Thymus (tissue), 11 donors: ENCODE results near the gene ABCC8. TPM values are rescaled to one million over a fixed set of nuclear protein-coding genes. Genes with fewer than 3 reads are reported as not detected.
A peak's percentile ranks its signal among the peaks of the same experiment; 100 is the strongest.

ENCODE experiments used
- DNase-seq, 9 donors: peaks; one replicate each; pipeline ENCODE4 v3.0.0-alpha.2; 2013; ENCODE audit warnings: low spot score in 9 of 9, low read depth in 6 of 9, missing footprints in 1 of 9
- H3K27ac ChIP-seq, 2 donors: one replicate each; pipeline ENCODE4 v1.5.1; 2013; ENCODE audit warnings: control low read depth in 1 of 2, low read depth in 1 of 2, low read length in 1 of 2, mild to moderate bottlenecking in 1 of 2, moderate library complexity in 1 of 2
- H3K27me3 ChIP-seq, 2 donors: one replicate each; pipeline ENCODE4 v1.5.1; 2013; ENCODE audit warnings: low read length in 1 of 2; ENCODE audit not compliant: control insufficient read depth in 2 of 2, insufficient read depth in 1 of 2
- H3K36me3 ChIP-seq, 2 donors: one replicate each; pipeline ENCODE4 v1.5.1; 2013; ENCODE audit warnings: low read length in 1 of 2, mild to moderate bottlenecking in 1 of 2, moderate library complexity in 1 of 2; ENCODE audit not compliant: control insufficient read depth in 2 of 2, insufficient read depth in 2 of 2
- H3K4me1 ChIP-seq, 2 donors: one replicate each; pipeline ENCODE4 v1.5.1; 2013; ENCODE audit warnings: low read length in 2 of 2; ENCODE audit not compliant: control insufficient read depth in 2 of 2, insufficient read depth in 2 of 2
- H3K4me3 ChIP-seq, 2 donors: one replicate each; pipeline ENCODE4 v1.5.1; 2013; ENCODE audit warnings: low read length in 2 of 2, control low read depth in 1 of 2, mild to moderate bottlenecking in 1 of 2
- H3K9me3 ChIP-seq, 2 donors: one replicate each; pipeline ENCODE4 v1.5.1; 2013; ENCODE audit warnings: low read length in 1 of 2, mild to moderate bottlenecking in 1 of 2; ENCODE audit not compliant: control insufficient read depth in 2 of 2, insufficient read depth in 1 of 2
- WGBS: extraction: QIAGEN DNeasy Blood & Tissue Kit; methylation state at CpG from one replicate; pipeline ENCODE4 v1.1.7; 2013; 5-methylcytosine and 5-hydroxymethylcytosine counted together
- polyA plus RNA-seq: library from polyadenylated mRNA; stranded (reverse); fragments of 200-250 nt; gene quantifications from one replicate; pipeline ENCODE4 v1.2.3, GENCODE V29; 2013
- total RNA-seq: library from RNA; stranded (reverse); fragments of 120-200 nt; gene quantifications from one replicate; pipeline ENCODE4 v1.2.4, GENCODE V29; 2013
- donor health status: healthy.

Gene ABCC8
- total and polyA plus RNA-seq, 2 donors: 0.42 to 0.62 TPM

DNA sequence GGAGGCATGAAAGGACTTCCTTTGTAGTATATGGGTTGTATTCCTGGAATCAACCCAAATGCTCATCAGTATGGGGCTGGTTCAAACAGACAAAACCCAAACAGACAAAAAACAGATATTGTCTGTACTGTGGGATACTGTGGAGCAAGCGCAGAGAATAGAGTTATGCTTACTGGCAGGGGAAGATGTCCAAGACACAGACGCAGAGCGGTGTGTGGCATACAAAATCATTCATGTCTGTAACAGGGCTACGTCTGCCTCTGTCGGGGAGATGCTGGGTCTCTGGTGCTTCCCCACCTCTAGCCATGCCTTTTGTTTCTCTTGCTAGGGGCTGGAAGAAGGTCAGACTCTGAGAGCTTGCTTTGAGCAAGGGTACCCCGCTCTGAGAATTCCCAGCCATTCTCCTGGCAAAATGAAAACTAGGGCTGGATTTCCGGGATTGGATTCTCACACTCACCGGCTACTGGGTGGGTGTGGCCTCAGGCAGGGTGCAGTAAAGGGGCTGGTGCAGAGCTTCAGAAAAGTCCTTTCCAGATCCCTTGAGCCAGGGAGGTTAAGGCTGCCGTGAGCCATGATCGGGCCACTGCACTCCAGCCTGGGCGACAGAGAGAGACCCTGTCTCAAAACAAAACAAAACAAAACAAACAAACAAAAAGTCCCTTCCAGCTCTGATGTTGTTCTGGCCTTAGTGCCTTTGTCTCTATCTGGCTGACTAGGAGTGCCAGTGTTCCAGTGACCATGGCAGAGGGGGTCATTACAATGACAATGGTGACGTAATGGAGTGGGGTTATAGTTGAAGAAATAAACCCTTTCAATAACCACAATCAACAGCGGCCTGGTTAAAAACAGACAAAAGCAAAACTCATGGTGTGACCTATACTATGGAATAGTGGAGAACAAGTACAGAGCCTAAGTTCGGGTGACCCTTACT, 2.9 kb upstream of the ABCC8 start:
- Histone ChIP-seq H3K36me3 (no peaks in the 10 kb centered on the region), H3K27me3 (peaks cover 38 to 55% of the 10 kb centered on the region in 2 donors), H3K4me3 (no peak overlapping the region), H3K4me1 (no peaks in the 10 kb centered on the region), H3K27ac (no peak overlapping the region), H3K9me3 (no peaks in the 10 kb centered on the region)
- 44% methylated on average over 14 of the region's 14 CpGs for WGBS
- peak in 1 of 9 donors; percentile 15 for DNase-seq

DNA sequence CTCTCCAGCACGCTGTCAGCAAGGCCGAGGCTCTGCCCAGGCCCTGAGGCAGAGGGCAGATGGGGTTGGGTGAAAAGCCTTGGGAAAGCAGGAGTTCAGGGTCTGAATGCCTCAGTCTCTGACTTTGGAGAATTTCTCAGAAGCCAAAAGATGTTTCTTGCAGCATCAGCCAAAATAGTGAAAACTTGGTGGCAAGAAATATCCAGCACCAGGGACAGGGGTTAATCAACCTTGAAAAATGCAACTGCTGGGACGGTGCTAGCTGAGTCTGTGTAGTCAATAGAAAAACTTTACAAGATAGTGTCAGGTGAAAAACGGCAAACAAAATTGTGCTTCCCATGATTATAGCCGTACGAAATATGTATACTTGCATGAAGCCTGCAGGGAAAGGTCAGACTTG, 1.4 kb upstream of the ABCC8 start:
- no peaks in the 10 kb centered on the region for H3K9me3 ChIP-seq
- no peak for DNase-seq
- WGBS: 62% methylated on average over 6 of the region's 6 CpGs
- H3K4me1 ChIP-seq: no peaks in the 10 kb centered on the region
- H3K27me3 ChIP-seq: peaks cover 38 to 69% of the 10 kb centered on the region in 2 donors
- H3K4me3 ChIP-seq: no peak overlapping the region
- no peaks in the 10 kb centered on the region for H3K36me3 ChIP-seq
- no peak overlapping the region for H3K27ac ChIP-seq

DNA sequence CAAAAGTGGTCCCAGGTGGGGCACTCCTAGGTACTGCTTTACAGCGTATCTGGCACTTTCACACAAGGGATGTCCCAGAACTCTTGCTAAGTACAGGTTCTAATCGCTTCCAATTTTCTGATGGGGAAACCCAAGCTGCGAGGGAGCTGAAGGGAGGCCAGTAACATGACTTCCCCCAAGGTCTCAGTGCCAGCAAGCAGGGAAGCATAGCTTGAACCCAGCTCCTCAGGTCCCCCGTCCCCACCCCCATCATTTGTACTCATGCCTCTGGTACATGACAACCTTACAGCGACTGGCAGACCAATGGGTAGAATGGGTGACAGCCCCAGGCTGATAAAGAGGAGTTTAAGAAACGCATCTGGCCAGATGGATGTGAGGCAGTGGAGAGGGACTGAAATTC, 716 bp upstream of the ABCC8 start:
- Histone ChIP-seq H3K4me3 (no peak overlapping the region), H3K36me3 (no peaks in the 10 kb centered on the region), H3K9me3 (no peaks in the 10 kb centered on the region), H3K27ac (no peak overlapping the region), H3K27me3 (peaks cover 38 to 75% of the 10 kb centered on the region in 2 donors), H3K4me1 (no peaks in the 10 kb centered on the region)
- WGBS: 52% methylated on average over 6 of the region's 6 CpGs
- DNase-seq: no peak

DNA sequence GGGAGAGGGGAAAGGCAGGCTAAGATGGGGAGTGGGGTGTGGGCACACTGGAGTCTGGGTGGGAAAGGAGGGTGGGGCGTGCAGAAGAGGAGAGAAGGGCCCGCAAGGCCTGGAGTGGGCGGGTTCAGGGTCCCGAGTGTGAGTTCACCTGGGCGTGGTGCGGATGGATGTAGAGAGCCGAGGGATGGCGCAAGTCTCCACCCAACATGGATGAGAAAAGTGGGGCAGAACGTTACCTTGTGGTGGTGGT, 364 bp upstream of the ABCC8 start:
- H3K27ac ChIP-seq: no peak overlapping the region
- no peak overlapping the region for H3K4me3 ChIP-seq
- no peaks in the 10 kb centered on the region for H3K4me1 ChIP-seq
- no peak for DNase-seq
- peaks cover 38 to 77% of the 10 kb centered on the region in 2 donors for H3K27me3 ChIP-seq
- H3K36me3 ChIP-seq: no peaks in the 10 kb centered on the region
- WGBS: 17% methylated on average over 9 of the region's 9 CpGs
- no peaks in the 10 kb centered on the region for H3K9me3 ChIP-seq

DNA sequence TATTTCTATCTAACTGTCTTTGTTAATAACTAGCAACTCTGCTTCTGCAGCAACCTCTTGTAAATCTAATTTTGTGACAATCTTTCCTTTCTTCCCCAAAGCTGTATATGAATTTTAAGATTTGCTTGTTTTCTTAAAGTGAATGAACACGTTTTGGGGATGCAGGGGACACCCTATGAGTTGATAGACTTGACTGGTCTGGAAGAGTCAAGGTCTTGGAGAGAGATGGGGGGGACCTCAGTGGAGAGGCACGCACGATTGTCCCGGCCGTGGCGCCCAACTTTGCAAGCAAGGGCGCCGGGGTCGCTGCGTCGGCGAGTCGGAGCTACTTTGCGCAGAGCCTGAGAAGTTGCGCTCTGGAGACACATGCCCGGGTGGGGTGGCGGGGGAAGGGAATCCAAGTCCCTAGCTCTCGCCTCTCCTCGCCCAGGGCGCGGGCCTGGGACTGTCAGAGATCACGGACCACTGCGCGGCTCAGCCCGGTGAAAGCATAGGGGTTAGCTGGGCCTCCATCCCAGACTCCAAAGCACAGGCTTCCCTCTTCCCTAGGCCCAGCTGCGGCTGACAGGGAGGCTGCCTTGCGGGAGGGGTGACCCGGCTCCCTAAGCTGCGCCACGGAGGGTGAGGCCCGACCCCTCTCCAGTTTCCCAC, 854 bp downstream of the ABCC8 start:
- 4% methylated on average over 31 of the region's 31 CpGs for WGBS
- H3K27me3 ChIP-seq: peaks cover 38 to 77% of the 10 kb centered on the region in 2 donors
- no peak for DNase-seq

DNA sequence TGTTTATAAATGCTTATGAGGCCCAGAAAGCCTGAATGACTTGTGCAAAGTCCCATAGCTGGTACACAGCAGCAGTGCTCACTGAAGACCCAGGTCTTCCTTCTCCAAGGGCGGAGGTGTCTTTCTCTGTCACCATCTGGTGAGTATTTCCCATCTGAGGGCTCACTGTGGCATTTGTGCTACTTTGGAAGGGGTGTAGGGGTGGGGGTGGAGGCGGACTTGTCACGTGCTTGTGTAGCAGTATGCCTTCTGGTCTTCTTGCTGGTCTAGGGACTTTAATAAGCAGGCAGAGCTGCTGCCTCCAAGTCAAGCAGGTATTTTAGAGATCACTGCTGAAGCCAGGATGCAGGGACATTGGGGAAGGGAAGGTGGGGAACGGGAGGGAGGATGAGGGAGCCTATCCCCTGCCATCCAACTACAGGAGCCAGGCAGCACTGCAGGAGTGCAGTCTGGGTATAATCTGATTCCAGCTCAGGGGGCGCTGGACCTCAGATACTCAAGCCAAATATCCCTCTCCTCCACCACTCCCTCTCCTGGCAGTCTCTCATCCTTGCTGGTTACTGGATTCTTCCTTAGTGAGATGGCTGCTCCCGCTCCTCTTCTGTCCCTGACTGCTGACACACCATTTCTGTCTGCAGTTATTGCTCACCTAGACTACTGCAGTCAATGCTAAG, 3.4 kb downstream of the ABCC8 start:
- H3K36me3 ChIP-seq: no peaks in the 10 kb centered on the region
- H3K9me3 ChIP-seq: no peaks in the 10 kb centered on the region
- WGBS: 49% methylated on average over 6 of the region's 6 CpGs
- peaks cover 36 to 58% of the 10 kb centered on the region in 2 donors for H3K27me3 ChIP-seq
- DNase-seq: no peak
- no peaks in the 10 kb centered on the region for H3K4me1 ChIP-seq
- H3K27ac ChIP-seq: no peak overlapping the region
- no peak overlapping the region for H3K4me3 ChIP-seq

More for the DNA sequence above, 854 bp downstream of the ABCC8 start:
- Histone ChIP-seq H3K27ac (no peak overlapping the region), H3K9me3 (no peaks in the 10 kb centered on the region), H3K4me1 (no peaks in the 10 kb centered on the region), H3K36me3 (no peaks in the 10 kb centered on the region), H3K4me3 (no peak overlapping the region)

DNA sequence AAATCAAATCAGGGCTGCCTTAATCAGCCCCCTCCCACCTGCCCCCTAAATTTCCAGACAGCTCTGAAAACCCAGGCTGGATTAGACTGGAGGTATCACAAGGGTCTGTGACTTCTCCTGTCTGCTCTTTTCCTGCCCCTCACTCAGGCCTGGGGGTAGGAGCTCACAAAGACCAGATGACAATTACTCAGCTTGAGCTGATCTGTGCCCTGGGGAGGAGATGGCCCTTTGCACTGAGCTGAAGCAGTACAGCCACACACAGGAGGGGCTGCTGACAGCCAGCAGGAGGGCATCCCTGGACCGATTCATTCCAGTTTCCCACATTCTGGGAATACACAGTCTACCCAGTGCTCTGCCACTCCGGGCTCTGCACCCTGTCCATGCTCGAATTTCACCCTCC, 4.2 kb downstream of the ABCC8 start:
- no peak for DNase-seq
- H3K27me3 ChIP-seq: peaks cover 28 to 50% of the 10 kb centered on the region in 2 donors
- H3K4me1 ChIP-seq: no peaks in the 10 kb centered on the region
- no peak overlapping the region for H3K27ac ChIP-seq
- WGBS: 80% methylated on average over 3 of the region's 3 CpGs
- H3K4me3 ChIP-seq: no peak overlapping the region
- no peaks in the 10 kb centered on the region for H3K9me3 ChIP-seq
- H3K36me3 ChIP-seq: no peaks in the 10 kb centered on the region

DNA sequence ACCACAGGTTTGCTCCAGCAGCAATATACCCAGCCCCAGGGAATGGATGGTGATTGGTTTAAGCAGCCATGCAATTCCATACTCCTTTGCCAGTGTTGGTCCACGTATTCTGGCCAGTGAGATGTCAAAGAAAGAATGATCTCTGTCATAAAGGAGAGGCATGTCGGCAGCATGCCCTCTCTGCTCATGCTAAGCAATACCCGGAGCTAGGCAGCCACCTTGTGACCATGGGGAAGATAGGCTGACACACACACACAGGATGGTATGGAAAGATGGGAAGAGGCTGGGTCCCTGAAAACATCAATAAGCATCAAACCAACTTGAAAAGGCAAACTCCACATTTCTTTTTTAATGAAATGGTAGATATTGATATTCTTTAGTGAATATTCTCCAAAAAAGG, 5.1 kb downstream of the ABCC8 start:
- no peak for DNase-seq
- Histone ChIP-seq H3K9me3 (no peaks in the 10 kb centered on the region), H3K27ac (no peak overlapping the region), H3K27me3 (peaks cover 18 to 42% of the 10 kb centered on the region in 2 donors), H3K4me1 (no peaks in the 10 kb centered on the region), H3K4me3 (no peak overlapping the region), H3K36me3 (no peaks in the 10 kb centered on the region)
- 91% methylated on average over 3 of the region's 3 CpGs for WGBS

DNA sequence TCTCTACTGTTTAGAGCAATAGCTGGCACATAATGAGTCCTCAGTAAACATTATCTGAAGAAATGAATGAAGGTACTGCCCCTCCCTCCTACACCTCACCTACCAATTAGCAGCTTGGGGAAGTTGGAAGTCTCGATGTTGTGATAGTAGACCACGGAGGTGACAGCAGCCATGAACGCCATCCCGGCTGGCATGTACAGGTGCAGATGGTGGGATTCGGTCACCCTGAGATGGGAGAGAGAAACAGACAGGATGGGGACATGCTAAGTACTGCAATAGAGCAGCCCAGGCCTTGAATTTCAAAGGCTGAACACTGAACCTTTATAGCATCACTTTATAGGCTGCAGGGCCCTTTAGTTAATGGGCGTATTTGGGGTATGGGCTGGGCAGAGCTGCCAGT, 6.6 kb downstream of the ABCC8 start:
- Histone ChIP-seq H3K27me3 (peaks cover 3 to 26% of the 10 kb centered on the region in 2 donors), H3K4me1 (no peaks in the 10 kb centered on the region), H3K9me3 (no peaks in the 10 kb centered on the region), H3K4me3 (no peak overlapping the region), H3K27ac (no peak overlapping the region), H3K36me3 (no peaks in the 10 kb centered on the region)
- 95% methylated on average over 6 of the region's 6 CpGs for WGBS
- no peak for DNase-seq
